SU-DHL-6 (cell line): Measurements from ENCODE around the gene ATG12.

ENCODE experiments used
- CTCF ChIP-seq: fragments of 200-600 bp; sonication (generic); IDR thresholded peaks from one replicate; pipeline ENCODE4 v1.5.1; 2017; ENCODE audit warnings: antibody characterized with exemption, mild to moderate bottlenecking, low read length, moderate library complexity; ENCODE audit not compliant: insufficient read depth, poor library complexity, severe bottlenecking
- EZH2phosphoT487 ChIP-seq: fragments of 200-600 bp; sonication (generic), shearing (Covaris generic); conservative IDR thresholded peaks from 2 replicates; pipeline ENCODE4 v1.6.1; 2018; ENCODE audit warnings: mild to moderate bottlenecking, antibody characterized with exemption, low read length, moderate library complexity, mixed read lengths

GRCh38 chr5:115813719-115814118 lies 27.6 kb downstream of the ATG12 start:
- TF ChIP-seq CTCF (no peak), EZH2phosphoT487 (no peak)
